Stimulated activated CD8-positive, alpha-beta memory T cell treated with anti-CD3 and anti-CD28 coated beads, Interleukin-2, amount 100 ng/mL, for 48 hours (primary cell): ENCODE measurements around the gene TCOF1.
A peak's percentile ranks its signal among the peaks of the same experiment; 100 is the strongest.

ENCODE experiments used
- DNase-seq, 2 donors: peaks; one replicate each; pipeline ENCODE4 v3.0.0-alpha.2; 2020; ENCODE audit warnings: low read depth in 2 of 2

Gene TCOF1

DNA sequence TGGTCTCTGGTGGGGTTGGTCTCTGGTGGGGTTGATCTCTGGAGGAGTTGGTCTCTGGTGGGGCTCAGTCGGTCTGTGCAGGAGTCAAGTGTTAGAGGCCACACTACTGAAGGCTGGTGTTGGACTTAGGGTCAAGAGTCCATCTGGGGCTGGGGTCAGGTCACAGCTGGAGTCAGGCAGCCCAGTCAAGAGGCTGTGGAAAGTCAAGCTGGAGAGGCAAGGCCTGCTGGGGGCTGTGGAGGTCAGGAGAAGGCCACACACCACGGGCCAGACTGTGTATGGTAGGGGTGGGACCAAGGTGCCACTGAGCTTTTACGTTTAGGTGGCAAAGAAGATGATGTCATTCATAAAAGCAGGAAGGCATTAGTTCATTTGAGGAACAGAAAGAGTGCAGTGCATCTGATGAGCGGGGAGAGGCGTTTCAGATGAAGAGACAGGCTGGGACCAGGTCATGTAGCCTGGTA is 71.9 kb downstream of the TCOF1 start:
- no peak for DNase-seq

DNA sequence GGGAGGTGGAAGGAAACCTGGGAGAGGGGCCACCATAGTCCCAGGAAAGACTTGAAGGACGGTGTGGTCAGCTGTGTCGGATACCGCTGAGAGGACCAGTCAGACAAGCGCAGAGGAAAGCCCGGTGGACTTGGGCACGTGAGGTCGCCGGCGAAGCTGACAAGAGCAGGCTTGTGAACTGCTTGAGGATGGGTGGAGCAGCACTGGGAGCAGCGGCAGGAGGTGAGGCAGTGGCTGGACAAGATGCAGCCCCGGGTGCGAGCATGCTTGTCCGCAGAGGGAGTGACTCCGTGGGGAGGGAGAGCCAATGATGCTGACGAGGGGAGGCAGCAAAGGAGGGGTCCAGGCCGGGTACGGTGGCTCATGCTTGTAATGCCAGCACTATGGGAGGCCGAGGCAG is 73.6 kb downstream of the TCOF1 start:
- DNase-seq, result no peak

- no peak for DNase-seq
Observed at GRCh38 chr5:150431574-150431973, 74.1 kb downstream of the TCOF1 start.

DNA sequence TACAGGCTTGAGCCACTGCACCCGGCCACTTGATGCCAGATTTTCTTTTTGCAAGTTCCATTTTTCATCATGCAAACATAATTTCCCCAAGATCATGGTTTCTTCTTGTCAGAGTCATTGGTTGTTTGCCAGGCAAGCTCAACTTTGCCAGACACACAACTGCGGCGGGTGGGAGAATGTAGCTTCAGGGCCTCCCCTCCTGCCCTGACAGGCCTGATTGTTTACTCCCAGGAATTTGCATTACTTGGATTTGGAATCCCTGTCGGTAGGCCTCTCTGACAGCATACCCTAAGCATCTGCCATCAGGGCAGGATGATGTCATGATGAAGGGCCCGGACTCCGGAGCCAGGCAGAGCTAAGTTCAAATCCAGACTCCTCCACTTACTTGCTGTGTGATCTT is 77.0 kb downstream of the TCOF1 start:
- DNase-seq, result no peak

- DNase-seq, result peak; percentile 83 to 90
Observed at GRCh38 chr5:150436141-150436680, 78.7 kb downstream of the TCOF1 start.

- no peak for DNase-seq
Observed at GRCh38 chr5:150438873-150439546, 81.5 kb downstream of the TCOF1 start.

- DNase-seq, result no peak
Observed at GRCh38 chr5:150440948-150441812, 83.7 kb downstream of the TCOF1 start.

DNA sequence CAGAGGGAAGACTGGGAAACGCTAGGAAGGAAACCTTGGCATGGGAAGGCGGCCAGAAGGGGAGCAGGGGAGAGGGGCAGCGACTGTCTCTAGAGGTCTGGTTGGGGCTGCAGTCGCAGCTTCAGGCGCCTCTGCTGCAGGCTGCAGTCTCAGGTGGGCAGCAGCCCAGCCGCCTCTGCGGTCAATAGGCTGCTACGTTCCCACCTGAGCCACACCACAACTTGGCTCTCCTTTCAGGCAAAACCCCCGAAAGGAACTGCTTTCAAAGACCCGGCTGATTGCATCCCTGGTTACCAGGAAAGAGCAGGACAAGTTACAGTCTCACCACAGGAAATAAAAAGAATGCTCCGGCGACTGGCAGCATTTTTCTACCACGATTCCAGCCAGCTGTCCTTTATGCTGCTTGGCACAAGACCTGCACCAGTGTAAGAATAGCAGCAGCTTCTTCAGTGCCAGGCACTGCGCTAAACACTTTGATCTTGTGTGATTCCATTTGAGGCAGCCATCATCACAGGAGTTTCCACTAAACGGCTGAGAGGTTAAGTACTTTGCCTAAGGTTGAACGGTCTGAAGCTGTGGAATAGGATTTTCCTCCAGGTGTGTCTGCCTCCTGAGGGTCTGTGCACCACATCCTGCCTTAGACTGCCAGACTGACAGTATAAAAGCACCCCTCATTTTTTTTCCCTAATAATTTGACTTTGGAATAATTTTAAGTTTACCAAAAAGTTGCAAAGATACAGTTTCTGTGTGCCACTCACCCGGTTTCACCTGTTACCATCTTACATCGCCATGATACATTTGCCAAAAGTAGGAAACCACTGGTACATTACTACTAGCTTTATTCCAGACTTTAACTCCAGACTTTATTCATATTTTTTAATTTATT is 84.6 kb downstream of the TCOF1 start:
- DNase-seq, result no peak

GRCh38 chr5:150442699-150443080 is 85.2 kb downstream of the TCOF1 start:
- no peak for DNase-seq

GRCh38 chr5:150443242-150444075 is 86.0 kb downstream of the TCOF1 start:
- no peak for DNase-seq

DNA sequence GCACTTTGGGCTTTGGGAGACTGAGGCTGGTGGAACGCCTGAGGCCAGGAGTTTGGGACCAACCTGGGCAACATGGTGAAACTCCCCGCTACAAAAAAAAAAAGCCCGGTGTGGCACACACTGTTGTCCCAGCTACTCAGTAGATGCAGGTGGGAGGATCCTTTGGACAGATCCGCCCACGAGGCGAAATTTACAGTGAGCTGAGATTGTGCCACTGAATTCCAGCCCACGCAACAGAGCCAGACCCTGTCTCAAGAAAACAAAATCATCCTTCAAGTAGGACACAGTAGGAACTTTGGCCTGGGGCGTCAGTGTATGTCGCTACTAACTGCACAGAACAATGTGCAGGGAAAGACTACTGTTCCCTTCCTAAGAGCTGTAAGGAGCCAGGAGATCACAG is 87.3 kb downstream of the TCOF1 start:
- no peak for DNase-seq

DNA sequence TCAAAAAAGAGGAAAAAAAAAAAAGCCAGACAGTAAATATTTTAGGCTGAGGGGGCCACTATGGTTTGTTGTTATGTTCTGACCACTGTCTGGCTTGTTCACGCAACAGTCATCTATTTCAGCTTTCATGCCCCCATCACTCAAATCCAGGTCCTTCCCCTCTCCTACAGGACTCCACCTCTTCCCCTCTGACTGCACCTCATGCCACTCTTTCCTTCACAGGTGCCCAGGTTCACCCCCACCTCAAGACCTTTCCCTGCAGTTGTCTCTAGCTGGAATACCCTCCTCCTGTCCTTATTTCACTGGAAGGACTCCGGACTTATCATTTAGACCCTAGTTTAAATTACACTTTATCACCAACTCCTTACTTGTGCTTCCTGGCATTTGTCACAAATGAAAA is 88.6 kb downstream of the TCOF1 start:
- DNase-seq, result no peak

- no peak for DNase-seq
Observed at GRCh38 chr5:150446583-150446982, 89.1 kb downstream of the TCOF1 start.

- no peak for DNase-seq
Observed at GRCh38 chr5:150447188-150447587, 89.7 kb downstream of the TCOF1 start.

GRCh38 chr5:150448334-150448733 is 90.8 kb downstream of the TCOF1 start:
- no peak for DNase-seq

DNA sequence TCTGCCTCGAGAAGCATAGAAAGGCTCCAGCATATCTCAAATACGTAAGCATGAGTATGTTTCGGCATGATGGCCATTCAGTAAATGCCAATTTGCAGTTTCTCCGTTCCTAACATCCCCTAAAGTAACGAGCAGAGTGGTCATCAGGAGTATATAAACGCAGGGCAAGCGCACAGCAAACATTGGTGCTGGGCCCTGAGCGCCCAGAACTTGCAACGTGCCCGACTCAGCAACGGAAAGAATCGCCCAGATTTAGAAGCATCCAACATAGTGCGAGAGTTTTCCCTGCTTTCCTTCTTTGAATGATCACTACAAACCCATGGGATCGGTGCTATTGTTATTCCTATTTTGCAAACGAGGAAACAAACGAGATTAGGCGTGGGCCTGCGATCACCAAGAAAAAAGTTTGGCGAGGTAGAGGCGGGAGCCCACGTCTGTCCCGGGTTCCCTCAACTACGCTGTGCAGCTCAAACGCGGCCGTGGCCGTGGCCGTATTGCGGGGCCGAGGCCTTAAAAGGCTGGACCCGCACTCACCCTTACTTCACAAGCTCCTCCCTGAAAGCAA is 91.5 kb downstream of the TCOF1 start:
- DNase-seq, result no peak
